ENCODE measurements around the gene CDH4. TPM values are rescaled to one million over a fixed set of nuclear protein-coding genes. Genes with fewer than 3 reads are reported as not detected.

The CDH4 gene
- total and polyA plus RNA-seq, 2 donors (not counting 3 experiments of a cell fraction or from before 2014, with no cell fraction given), result 0.17 to 0.51 TPM

DNA sequence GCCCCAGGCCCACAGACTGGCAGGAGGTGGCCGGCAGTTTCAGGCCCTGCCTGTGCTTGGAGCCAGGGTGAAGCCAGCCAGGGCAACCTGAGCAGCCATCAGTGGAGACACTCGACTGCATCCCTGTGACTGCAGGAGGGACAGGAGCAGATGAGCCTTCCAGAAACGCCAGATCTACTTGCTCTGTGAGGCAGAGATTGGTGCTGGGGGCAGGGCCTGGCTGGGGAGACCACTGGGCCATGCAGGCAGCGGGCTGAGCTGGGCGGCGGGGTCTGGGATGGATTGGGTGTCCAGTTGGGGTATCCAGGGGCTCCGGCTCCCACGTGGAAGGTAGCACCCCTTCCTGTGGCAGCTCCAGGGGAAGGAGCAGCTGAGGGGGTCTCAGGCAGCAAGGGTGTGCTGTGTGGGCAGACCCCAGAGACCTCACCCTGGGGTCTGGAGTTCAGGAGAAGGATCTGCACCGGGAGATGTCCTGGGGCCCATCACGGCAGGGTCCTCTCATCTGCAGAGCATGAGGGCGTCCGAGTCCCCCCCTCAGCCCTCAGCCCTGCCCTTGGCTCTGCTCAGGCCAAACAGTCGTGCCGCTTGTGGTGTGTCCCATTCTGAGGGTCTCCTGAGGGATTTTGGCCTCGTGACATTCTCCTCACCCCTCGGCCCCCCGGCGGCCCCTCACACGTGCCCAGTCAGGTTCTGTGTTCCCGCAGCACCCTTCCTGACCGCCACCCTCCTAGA, 478.7 kb downstream of the CDH4 start:
- no peaks in the 10 kb centered on the region for H3K4me1 ChIP-seq (ENCODE audit: control insufficient read depth, extremely low read depth, insufficient read depth, low read length)
- H3K36me3 ChIP-seq (ENCODE audit: control insufficient read depth in 2 of 2, extremely low read depth in 1 of 2, insufficient read depth in 2 of 2, low read length in 2 of 2), result no peaks in the 10 kb centered on the region
- no peaks in the 10 kb centered on the region for H3K27me3 ChIP-seq (ENCODE audit: control insufficient read depth in 2 of 2, insufficient read depth in 2 of 2, low read length in 2 of 2)
- ChIA-PET CTCF (no interaction called here), POLR2A (no interaction called here)
- no peaks in the 10 kb centered on the region for H4K20me1 ChIP-seq (replicated peaks; ENCODE audit: control insufficient read depth, extremely low read depth, insufficient read depth, low read length)
- no peak overlapping the region for H3K4me2 ChIP-seq (ENCODE audit: insufficient read depth, low read length)
- H2AFZ ChIP-seq (ENCODE audit: low read depth, low read length), result no peak overlapping the region
- dilution Hi-C loops (cut with MboI; ENCODE audit: extremely low pct_ligation_motif_present, low sequenced_read_pairs) (no loop called here), intact Hi-C loops (cut with micrococcal nuclease) (no loop called here)
- DNase-seq (ENCODE audit: low read depth, low spot score) (no peak), FAIRE-seq (no peak)
- no TSS peak for BruUV-seq (replicated peaks)
- H3K27ac ChIP-seq (ENCODE audit: insufficient read depth, low read depth, low read length), result no peak overlapping the region
- no peak overlapping the region for H3K9ac ChIP-seq (replicated peaks; ENCODE audit: extremely low read depth, insufficient read depth, low read length)
- no peaks in the 10 kb centered on the region for H3K9me1 ChIP-seq (replicated peaks; ENCODE audit: control insufficient read depth, extremely low read depth, insufficient read depth, low read length)
- H3K4me3 ChIP-seq (replicated peaks in 1 of 3; ENCODE audit: insufficient read depth in 1 of 3, low read depth in 1 of 3, low read length in 3 of 3), result no peak overlapping the region
- H3K79me2 ChIP-seq (ENCODE audit: control insufficient read depth, insufficient read depth, low read length), result no peaks in the 10 kb centered on the region
- peaks cover 3% of the 10 kb centered on the region for H3K9me3 ChIP-seq (replicated peaks; ENCODE audit: control insufficient read depth, insufficient read depth, low read length)
- TF ChIP-seq JUN (IDR thresholded peaks at IDR 0.05; ENCODE audit: borderline replicate concordance, insufficient read depth, insufficient read length, low read depth) (no peak), POLR2A (IDR thresholded peaks at IDR 0.05; ENCODE audit: low read depth, low read length) (no peak), POLR2AphosphoS5 (IDR thresholded peaks at IDR 0.05; ENCODE audit: insufficient read depth, low read depth, low read length) (no peak), GATA2 (IDR thresholded peaks at IDR 0.05; ENCODE audit: insufficient read depth, insufficient read length, low read depth, low read length) (no peak), EZH2 (IDR thresholded peaks at IDR 0.05; ENCODE audit: borderline replicate concordance, low read depth, low read length, severe bottlenecking) (no peak), MYC (IDR thresholded peaks at IDR 0.05; ENCODE audit: low read depth, low read length) (no peak), FOS (IDR thresholded peaks at IDR 0.05; ENCODE audit: borderline replicate concordance, insufficient read depth, low read length) (no peak)
- TF ChIP-seq, protein P1, sequence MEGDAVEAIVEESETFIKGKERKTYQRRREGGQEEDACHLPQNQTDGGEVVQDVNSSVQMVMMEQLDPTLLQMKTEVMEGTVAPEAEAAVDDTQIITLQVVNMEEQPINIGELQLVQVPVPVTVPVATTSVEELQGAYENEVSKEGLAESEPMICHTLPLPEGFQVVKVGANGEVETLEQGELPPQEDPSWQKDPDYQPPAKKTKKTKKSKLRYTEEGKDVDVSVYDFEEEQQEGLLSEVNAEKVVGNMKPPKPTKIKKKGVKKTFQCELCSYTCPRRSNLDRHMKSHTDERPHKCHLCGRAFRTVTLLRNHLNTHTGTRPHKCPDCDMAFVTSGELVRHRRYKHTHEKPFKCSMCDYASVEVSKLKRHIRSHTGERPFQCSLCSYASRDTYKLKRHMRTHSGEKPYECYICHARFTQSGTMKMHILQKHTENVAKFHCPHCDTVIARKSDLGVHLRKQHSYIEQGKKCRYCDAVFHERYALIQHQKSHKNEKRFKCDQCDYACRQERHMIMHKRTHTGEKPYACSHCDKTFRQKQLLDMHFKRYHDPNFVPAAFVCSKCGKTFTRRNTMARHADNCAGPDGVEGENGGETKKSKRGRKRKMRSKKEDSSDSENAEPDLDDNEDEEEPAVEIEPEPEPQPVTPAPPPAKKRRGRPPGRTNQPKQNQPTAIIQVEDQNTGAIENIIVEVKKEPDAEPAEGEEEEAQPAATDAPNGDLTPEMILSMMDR (IDR thresholded peaks at IDR 0.05; ENCODE audit: extremely low read depth in 1 of 2, insufficient read depth in 1 of 2, low read depth in 1 of 2, low read length in 2 of 2), result no peak
- TF ChIP-seq, protein P2, sequence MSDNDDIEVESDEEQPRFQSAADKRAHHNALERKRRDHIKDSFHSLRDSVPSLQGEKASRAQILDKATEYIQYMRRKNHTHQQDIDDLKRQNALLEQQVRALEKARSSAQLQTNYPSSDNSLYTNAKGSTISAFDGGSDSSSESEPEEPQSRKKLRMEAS (IDR thresholded peaks at IDR 0.05; ENCODE audit: insufficient read depth, insufficient read length), result no peak

All from endothelial cell of umbilical vein (primary cell).